NCI-H82 (cell line): ENCODE data around the gene NUP153.

Source experiments
- DNase-seq: peaks from one replicate; lab custom pipeline; 2025; lab: John Stamatoyannopoulos, UW

NUP153 gene

DNA sequence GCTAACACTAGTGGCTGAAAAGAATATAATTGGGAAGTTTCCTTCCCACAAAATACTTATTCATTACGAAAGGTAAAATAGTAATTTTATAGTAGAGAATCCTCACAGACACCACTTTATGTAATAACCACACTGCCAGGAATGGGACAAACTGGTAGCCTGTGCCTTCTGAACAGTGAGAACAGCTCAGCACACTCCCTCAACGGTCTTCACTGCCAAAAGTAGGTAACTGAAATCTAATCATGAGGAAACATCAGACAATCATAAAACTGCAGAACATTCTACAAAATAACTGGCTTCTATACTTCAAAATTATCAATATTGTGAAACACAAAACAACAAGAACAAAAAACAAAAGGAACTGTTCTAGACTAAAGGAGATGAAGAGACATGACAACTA lies 44.1 kb downstream of the NUP153 start:
- no peak for DNase-seq

- no peak for DNase-seq
Measured at GRCh38 chr6:17656644-17657043, 50.1 kb downstream of the NUP153 start.

DNA sequence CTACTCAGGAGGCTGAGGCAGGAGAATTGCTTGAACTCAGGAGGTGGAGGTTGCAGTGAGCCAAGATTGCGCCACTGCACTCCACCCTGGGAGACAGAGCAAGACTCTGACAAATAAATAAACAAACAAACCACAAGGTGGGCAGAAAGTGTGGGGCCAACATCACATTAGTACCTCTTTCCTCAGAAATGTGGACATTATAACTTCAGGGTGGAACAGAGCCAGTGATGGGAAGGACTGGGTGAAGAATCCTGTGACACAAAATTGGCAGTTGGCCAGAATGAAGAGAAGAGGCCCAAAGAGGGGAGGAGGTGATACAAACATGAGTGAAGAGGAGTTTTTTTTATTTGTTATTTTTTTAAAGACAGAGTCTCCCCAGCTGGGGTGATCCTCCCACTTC lies 50.6 kb downstream of the NUP153 start:
- peak; percentile 48 for DNase-seq

GRCh38 chr6:17653198-17653882 lies 53.4 kb downstream of the NUP153 start:
- no peak for DNase-seq

DNA sequence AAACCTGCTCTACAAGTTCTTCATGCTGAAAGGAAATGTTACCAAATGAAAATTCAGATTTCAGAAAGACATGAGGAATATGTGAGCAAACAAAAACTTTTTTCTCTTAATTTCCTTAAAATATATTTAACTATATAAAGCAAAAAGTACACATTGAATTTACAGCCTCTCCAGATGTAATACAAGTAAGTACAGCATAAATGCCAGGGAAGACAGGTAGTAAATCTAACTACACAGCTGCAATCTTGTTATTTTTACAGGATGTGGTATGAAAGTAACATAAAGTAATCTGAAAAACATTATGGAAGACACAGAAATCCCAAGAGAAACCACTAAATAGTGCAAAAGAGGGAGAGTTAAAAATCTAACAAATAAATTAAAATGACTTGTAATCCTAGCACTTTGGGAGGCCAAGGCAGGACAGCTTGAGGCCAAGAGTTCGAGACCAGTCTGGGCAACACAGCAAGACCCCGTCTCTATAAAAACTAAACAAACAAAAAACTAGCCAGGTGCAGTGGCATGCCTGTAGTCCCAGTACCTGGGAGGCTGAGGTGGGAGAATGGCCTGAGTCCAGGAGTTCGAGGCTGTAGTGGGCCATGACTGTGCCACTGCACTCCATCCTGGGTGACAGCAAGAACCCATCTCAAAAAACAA lies 55.9 kb downstream of the NUP153 start:
- DNase-seq: no peak

- no peak for DNase-seq
Measured at GRCh38 chr6:17648745-17649144, 58.0 kb downstream of the NUP153 start.

DNA sequence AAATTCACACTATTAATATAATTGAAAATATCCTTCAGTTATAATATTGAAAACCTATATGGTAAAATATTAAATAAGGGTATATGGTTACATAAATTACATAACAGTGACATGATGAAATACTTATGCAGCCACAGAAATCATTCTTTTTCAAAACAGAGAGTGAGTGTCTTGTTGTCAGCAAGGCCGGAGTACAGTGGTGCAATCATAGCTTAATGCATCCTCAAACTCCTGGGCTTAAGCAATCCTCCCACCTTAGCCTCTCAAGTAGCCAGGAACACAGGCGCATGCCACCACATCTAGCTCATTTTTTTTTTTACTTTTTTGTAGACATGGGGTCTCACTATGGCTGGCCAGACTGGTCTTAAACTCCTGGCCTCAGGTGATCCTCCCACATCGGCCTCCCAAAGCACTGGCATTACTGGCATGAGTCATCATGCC lies 66.2 kb downstream of the NUP153 start:
- DNase-seq: no peak

- no peak for DNase-seq
Measured at GRCh38 chr6:17638212-17638715, 68.5 kb downstream of the NUP153 start.

GRCh38 chr6:17635568-17635967 lies 71.2 kb downstream of the NUP153 start:
- no peak for DNase-seq

DNA sequence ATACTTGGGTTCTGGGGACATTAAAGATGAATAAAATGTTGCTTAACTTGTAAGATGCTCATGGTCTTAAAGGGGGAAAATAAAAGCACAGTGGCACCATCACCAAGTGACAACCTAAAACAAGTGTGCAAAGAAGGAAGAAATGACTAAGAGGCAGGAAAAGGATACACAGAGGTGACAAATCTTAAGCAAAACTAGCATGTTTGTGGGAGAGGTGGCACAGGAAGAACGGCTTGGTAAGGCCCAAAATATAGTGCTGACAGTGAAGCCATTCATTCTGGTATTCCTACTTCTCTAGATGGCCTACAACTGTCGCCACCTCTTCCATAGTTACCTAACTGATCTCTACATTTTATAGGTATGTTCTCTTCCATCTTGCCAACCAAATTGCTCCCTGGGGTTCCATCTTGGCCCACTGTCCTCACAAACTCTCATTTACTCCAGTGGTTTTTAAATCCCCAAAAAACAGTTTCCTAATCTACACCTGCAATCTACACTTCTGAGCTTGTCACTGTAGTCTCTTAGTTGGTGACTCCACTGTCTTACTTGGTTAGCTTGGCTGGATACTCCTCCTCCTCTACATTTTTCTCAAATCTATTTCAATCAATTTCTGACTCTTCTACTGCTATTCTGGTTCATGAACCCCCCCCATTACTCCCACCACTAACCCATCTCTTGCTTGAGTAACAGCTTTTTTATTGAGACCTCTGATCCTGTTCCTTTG lies 73.1 kb downstream of the NUP153 start:
- no peak for DNase-seq

GRCh38 chr6:17632934-17633333 lies 73.8 kb downstream of the NUP153 start:
- DNase-seq: no peak

DNA sequence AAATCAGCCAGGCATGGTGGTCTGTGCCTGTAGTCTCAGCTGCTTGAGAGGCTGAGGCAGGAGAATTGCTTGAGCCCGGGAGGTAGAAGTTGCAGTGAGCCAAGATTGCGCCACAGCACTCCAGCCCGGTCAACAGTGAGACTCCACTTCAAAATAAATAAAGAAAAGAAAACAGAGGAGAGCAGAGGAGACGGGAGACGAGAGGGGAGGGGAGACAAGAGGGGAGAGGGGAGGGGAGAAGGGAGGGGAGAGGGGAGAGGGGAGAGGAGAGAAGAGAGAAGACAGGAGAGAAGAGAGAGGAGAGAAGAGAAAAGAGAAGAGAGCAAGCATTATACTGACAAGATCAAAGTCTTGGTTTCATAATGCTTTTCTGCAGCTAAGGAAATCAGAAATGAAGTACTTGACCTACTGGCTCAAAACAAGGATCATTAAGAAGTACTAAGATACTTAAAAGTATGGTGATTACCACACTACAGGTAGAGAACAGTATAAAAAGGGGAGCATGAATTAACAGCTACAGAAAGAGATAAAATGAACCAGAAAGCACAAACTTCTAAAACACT lies 76.1 kb downstream of the NUP153 start:
- no peak for DNase-seq

DNA sequence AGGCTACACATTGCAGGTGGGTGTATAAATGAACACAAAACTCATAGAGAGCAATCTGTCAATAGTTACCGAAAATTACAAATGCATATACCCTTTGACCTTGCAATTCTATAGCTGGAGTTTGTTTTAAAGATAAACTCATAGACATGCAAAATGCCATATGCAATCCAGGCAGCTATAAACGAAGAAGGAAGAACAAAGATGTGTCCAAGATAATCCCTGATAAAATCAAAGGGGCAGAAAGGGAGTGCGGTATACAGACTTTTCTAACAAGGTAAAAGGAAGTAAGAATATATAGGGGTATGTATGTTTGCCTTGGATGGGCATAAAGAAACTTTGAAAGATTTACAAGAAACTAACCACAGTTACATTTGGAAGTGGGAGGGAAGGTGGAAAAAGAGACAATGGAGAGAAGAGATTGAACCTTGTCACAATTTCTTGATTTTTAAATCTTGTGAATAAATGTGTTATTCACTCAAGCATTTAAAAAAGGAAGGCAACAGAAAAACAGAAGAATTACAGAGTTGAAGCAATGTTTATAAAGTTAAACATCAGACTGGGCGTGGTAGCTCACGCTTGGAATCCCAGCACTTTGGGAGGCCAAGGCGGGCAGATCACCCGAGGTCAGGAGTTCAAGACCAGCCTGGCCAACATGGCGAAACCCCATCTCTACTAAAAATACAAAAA lies 76.8 kb downstream of the NUP153 start:
- no peak for DNase-seq

DNA sequence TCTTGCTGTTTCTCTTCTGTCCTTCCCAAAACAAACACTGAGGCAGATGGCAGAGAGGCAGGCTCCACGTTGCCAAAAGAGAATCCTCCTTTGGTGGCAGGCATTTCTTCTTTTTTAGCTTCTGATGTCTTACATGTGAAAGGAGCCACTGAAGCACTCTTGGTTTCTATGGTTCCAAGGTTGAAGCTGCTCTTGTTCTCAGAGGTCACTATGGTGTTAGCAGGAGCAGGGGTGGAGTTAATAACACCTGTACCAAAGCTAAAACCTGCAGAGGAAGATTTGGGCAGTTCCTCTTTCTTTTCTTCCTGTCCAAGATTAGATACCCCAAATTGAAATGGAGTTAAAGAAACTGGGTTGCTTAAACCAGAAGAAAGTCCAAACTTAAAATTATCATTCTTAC lies 77.9 kb downstream of the NUP153 start:
- DNase-seq: no peak

DNA sequence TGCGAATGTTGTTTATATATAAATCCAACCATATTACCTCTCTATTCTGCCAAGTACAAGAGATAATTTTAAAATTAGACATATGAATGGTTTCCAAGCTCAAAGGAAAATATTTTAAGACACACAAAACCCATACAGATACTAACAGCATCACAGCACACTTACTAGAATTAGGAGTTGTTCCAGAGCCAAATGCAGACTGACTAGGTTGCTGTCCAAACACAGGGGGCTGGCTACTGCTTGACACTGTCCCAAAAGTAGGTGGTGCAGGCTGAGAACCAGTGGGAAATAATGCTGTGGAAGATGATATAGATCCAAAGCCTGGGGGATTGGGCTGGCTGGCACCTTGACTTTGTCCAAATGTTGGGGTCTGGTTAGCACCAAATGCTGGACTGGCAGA lies 82.3 kb downstream of the NUP153 start:
- no peak for DNase-seq

- DNase-seq: peak; percentile 54
Measured at GRCh38 chr6:17622144-17622543, 84.6 kb downstream of the NUP153 start.

DNA sequence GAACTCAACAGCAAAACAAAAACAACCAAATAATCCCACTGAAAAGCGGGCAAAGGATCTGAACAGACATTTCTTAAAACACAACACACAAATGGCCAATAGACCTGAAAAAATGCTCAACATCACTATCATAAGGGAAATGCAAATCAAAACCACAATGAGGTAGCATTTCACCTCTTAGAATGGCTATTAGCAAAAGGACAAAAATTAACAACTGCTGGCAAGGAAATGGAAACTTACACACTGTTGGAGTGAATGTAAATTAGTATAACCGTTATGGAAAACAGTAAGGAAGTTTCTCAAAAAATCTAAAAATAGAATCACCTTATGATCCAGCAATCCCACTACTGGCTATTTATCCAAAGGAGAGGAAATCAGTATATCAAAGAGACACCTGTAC lies 85.7 kb downstream of the NUP153 start:
- no peak for DNase-seq

DNA sequence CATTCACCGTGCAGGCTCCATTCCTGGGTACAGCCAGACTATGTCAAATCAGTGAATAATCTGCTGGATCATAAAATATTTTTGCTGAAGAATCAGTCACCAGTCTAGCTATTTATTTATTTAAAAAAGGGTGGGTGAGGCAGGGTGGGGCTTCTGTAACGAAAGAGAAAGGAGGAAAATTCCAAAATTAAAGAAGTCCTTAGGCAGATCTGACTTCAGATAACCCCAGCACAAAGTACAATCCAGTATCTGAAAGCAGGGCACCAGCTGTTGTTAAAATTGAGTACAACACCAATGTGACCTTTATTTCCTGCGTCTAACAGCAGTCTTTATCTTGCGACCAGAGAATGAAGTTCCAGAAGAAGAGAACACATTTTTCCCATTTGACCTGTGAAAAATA lies 90.9 kb downstream of the NUP153 start:
- no peak for DNase-seq

- no peak for DNase-seq
Measured at GRCh38 chr6:17612048-17612447, 94.7 kb downstream of the NUP153 start.

GRCh38 chr6:17610835-17611234 lies 95.9 kb downstream of the NUP153 start:
- no peak for DNase-seq

DNA sequence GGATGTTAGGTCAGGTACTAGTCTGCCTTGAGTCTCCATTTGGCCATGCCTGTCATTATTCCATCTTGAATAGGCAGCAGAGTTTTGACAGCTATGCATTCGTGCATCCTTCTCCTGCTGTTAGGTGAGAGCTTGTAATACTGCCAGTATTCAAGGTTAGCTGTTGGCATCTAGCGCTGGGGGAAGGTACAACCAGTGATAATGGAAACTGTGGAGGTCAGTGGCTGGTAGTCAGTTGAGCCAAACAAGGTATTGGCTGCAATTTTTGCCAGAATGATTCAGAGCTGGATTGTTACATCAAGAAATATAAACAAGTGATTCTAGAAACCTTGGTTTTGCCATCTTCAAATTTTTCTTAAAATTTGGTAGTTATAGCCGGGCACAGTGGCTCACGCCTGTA lies 100.1 kb downstream of the NUP153 start:
- DNase-seq: no peak

DNA sequence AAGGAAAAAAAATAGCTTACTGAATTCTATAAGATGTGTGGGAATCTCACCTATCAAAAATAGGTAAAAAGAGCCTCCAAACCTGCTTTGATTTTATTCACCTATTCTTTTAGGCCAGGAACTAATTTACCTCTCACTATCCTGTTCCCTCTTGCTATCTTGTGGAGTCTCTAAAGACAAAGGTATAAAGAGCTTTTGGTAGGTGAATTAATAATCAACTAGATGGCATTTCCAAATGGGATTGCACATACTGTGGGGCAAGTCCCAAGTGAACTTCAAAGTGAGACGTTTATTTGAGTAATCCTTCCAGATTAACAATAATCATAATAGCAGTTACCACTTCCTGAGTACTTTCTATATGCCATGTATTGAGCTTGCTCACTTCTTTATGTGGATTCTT lies 103.8 kb downstream of the NUP153 start:
- DNase-seq: no peak
